HepG2 (cell line): ENCODE data around the gene LEMD3. TPM values are rescaled to one million over a fixed set of nuclear protein-coding genes. Genes with fewer than 3 reads are reported as not detected.

Experiments used
- ATAC-seq: fragments of 200-7000 bp; cut with Tn5 transposase; 3 replicates; pipeline ENCODE4 v1.9.1; 2020; ENCODE audit warnings: mild to moderate bottlenecking, moderate library complexity
- BruUV-seq: library from RNA; stranded (reverse); fragments of 400-500 nt; replicated peaks from 2 replicates; lab custom pipeline; 2021; lab: Mats Ljungman, UMichigan
- CTCF ChIA-PET: fragments of 300-600 bp; formaldehyde crosslinking; extraction: SDS; loops from one replicate; lab custom pipeline; 2021; ENCODE audit warnings: low total read pairs, inconsistent platforms, low intra/inter-chr PET ratio; lab: Yijun Ruan, JAX
- POLR2A ChIA-PET: fragments of 350-600 bp; sonication (Branson Sonifier 250); formaldehyde crosslinking; loops from one replicate; lab custom pipeline; 2020; ENCODE audit warnings: antibody characterized with exemption, inconsistent platforms; lab: Yijun Ruan, JAX
- DNase-seq: peaks from one replicate; pipeline ENCODE4 v3.0.0-alpha.2; 2015; ENCODE audit warnings: low spot score
- FAIRE-seq: peaks from 3 replicates; lab custom pipeline; 2011; peaks lifted over from hg19 to GRCh38; lab: Jason Lieb, UNC
- H2AFZ ChIP-seq: one replicate; pipeline ENCODE4 v1.6.1; 2011; ENCODE audit warnings: low read length, inconsistent platforms
- H3K27ac ChIP-seq: fragments of 300-600 bp; 3 replicates; pipeline ENCODE4 v1.8.0; 2011; ENCODE audit warnings: mixed run types, mild to moderate bottlenecking, mixed read lengths, low read length, inconsistent platforms; ENCODE audit not compliant: insufficient read depth; ENCODE audit errors: extremely low read length
- H3K27me3 ChIP-seq, 2 experiments: fragments of 200-600 bp in 1 of 2; 2 replicates in 1 of 2; 3 replicates in 1 of 2; pipeline versions ENCODE4 v1.6.0 to v1.8.0; 2011; ENCODE audit warnings: low read length in 2 of 2, mild to moderate bottlenecking in 2 of 2, moderate library complexity in 2 of 2, inconsistent platforms in 1 of 2; ENCODE audit not compliant: insufficient read depth in 2 of 2, control insufficient read depth in 1 of 2
- H3K36me3 ChIP-seq, 2 experiments: fragments of 200-600 bp in 1 of 2; replicated peaks in 1 of 2; 2 replicates in 1 of 2; 3 replicates in 1 of 2; pipeline versions ENCODE4 v1.5.1 to v1.8.0; 2011; ENCODE audit warnings: low read length in 2 of 2, inconsistent platforms in 1 of 2; ENCODE audit not compliant: insufficient read depth in 2 of 2, control insufficient read depth in 1 of 2
- H3K4me1 ChIP-seq: 2 replicates; pipeline ENCODE4 v1.5.1; 2012; ENCODE audit warnings: low read length, inconsistent platforms; ENCODE audit not compliant: insufficient read depth
- H3K4me2 ChIP-seq: 2 replicates; pipeline ENCODE4 v1.6.0; 2011; ENCODE audit warnings: low read depth, low read length, inconsistent platforms
- H3K4me3 ChIP-seq, 3 experiments: fragments of 200-600 bp in 1 of 3; sonication (generic), shearing (Covaris generic) in 1 of 3; replicated peaks in 1 of 3; 2 replicates each; pipeline ENCODE4 v1.5.1; 2011 to 2016; ENCODE audit warnings: low read length in 3 of 3, inconsistent platforms in 2 of 3, low read depth in 2 of 3, mild to moderate bottlenecking in 2 of 3, control low read depth in 1 of 3, mixed read lengths in 1 of 3; ENCODE audit not compliant: insufficient read depth in 1 of 3
- H3K79me2 ChIP-seq: one replicate; pipeline ENCODE4 v1.6.1; 2011; ENCODE audit warnings: low read length, inconsistent platforms; ENCODE audit not compliant: insufficient read depth
- H3K9ac ChIP-seq: 2 replicates; pipeline ENCODE4 v1.6.0; 2011; ENCODE audit warnings: mild to moderate bottlenecking, low read depth, low read length, inconsistent platforms; ENCODE audit not compliant: insufficient read depth
- H3K9me3 ChIP-seq: 2 replicates; pipeline ENCODE4 v1.5.1; 2012; ENCODE audit warnings: mild to moderate bottlenecking, low read length
- H4K20me1 ChIP-seq: 2 replicates; pipeline ENCODE4 v1.6.0; 2011; ENCODE audit warnings: inconsistent platforms, mild to moderate bottlenecking, low read length, moderate library complexity; ENCODE audit not compliant: insufficient read depth
- HBP1 ChIP-seq: IDR thresholded peaks from 2 replicates; pipeline ENCODE4 v1.6.1; 2016; ENCODE audit warnings: low read depth, control low read depth
- HOXD1 ChIP-seq: sonication (generic); formaldehyde crosslinking; IDR thresholded peaks from 2 replicates; pipeline ENCODE4 v1.5.0; 2020; ENCODE audit warnings: missing genetic modification reagents
- JARID2 ChIP-seq: sonication (generic); formaldehyde crosslinking; IDR thresholded peaks from 2 replicates; pipeline ENCODE4 v1.8.1; 2023; ENCODE audit warnings: missing genetic modification reagents, inconsistent platforms; ENCODE audit not compliant: insufficient replicate concordance
- POLR2AphosphoS2 ChIP-seq: IDR thresholded peaks from 2 replicates; pipeline ENCODE4 v1.6.1; 2011; ENCODE audit warnings: low read depth, low read length, improper control_type of control experiment
- POLR2G ChIP-seq: fragments of 200-400 bp; formaldehyde crosslinking; IDR thresholded peaks from 2 replicates; pipeline ENCODE4 v1.6.1; 2018; ENCODE audit warnings: mild to moderate bottlenecking, low read depth, low read length, moderate library complexity
- PRDM10 ChIP-seq: sonication (generic); formaldehyde crosslinking; IDR thresholded peaks from 2 replicates; pipeline ENCODE4 v1.4.0; 2020; ENCODE audit warnings: low read depth, missing genetic modification reagents
- SKIL ChIP-seq: sonication (generic); formaldehyde crosslinking; IDR thresholded peaks from 2 replicates; pipeline ENCODE4 v1.8.0; 2022; ENCODE audit warnings: missing genetic modification reagents, mild to moderate bottlenecking, moderate library complexity, borderline replicate concordance
- ZNF225 ChIP-seq: sonication (generic); formaldehyde crosslinking; IDR thresholded peaks from 2 replicates; pipeline ENCODE4 v1.4.0; 2020; ENCODE audit warnings: mild to moderate bottlenecking, missing genetic modification reagents
- ZNF343 ChIP-seq: sonication (generic); formaldehyde crosslinking; IDR thresholded peaks from 2 replicates; pipeline ENCODE4 v1.4.0; 2020; ENCODE audit warnings: mild to moderate bottlenecking, missing genetic modification reagents
- ZNF362 ChIP-seq: sonication (generic); formaldehyde crosslinking; IDR thresholded peaks from 2 replicates; pipeline ENCODE4 v1.4.0; 2020; ENCODE audit warnings: missing genetic modification reagents, mild to moderate bottlenecking, borderline replicate concordance
- ZNF431 ChIP-seq: sonication (generic); formaldehyde crosslinking; IDR thresholded peaks from 2 replicates; pipeline ENCODE4 v1.9.0; 2022; ENCODE audit warnings: missing genetic modification reagents, low read depth, mild to moderate bottlenecking, borderline replicate concordance
- ZNF598 ChIP-seq: sonication (generic); formaldehyde crosslinking; IDR thresholded peaks from 2 replicates; pipeline ENCODE4 v1.5.1; 2020; ENCODE audit warnings: mild to moderate bottlenecking, missing genetic modification reagents, borderline replicate concordance
- ZNF615 ChIP-seq: sonication (generic); formaldehyde crosslinking; IDR thresholded peaks from 2 replicates; pipeline ENCODE4 v1.5.0; 2020; ENCODE audit warnings: mild to moderate bottlenecking, missing genetic modification reagents, borderline replicate concordance
- ZNF652 ChIP-seq: IDR thresholded peaks from 2 replicates; pipeline ENCODE4 v1.6.1; 2016; ENCODE audit warnings: low read depth, borderline replicate concordance
- ZNF670 ChIP-seq: sonication (generic); formaldehyde crosslinking; IDR thresholded peaks from 2 replicates; pipeline ENCODE4 v1.8.0; 2022; ENCODE audit warnings: mild to moderate bottlenecking, missing genetic modification reagents, borderline replicate concordance
- ZSCAN12 ChIP-seq: sonication (generic); formaldehyde crosslinking; IDR thresholded peaks from 2 replicates; pipeline ENCODE4 v1.9.0; 2021; ENCODE audit warnings: mild to moderate bottlenecking, missing genetic modification reagents
- WGBS: methylation state at CpG from one replicate; pipeline ENCODE4 v1.1.6; 2017; ENCODE audit warnings: low lambda C conversion rate; 5-methylcytosine and 5-hydroxymethylcytosine counted together
- in situ Hi-C: cut with HindIII; loops from 2 replicates; pipeline ENCODE4 v1.10.0; 2017; ENCODE audit warnings: low pct_unique_long_range_greater_than_20kb; ENCODE audit not compliant: extremely low pct_ligation_motif_present
- intact Hi-C: fragments of 100-400 bp; cut with micrococcal nuclease; formaldehyde crosslinking; loops from one replicate; pipeline ENCODE4 v1.10.0; 2022; ENCODE audit not compliant: unreplicated experiment
- polyA plus RNA-seq, 8 experiments: library from polyadenylated mRNA; depleted of rRNA in 3 of 8; stranded (reverse) in 7 of 8; unstranded in 1 of 8; fragments of >200 nt; fragmentation: Illumina TruSeq in 4 of 8; extraction: Trizol in 4 of 8; gene quantifications; 2 replicates each; pipeline versions ENCODE4 v1.2.1 to v1.2.3, GENCODE V29; 2011 to 2016; ENCODE audit warnings: low read depth in 4 of 8, missing spikeins in 1 of 8, mixed read lengths in 1 of 8; ENCODE audit not compliant: insufficient read depth in 1 of 8
- total RNA-seq, 5 experiments: library from RNA; depleted of rRNA; stranded (reverse); fragments of >200 nt; fragmentation: Illumina TruSeq; extraction: Trizol; gene quantifications; 2 replicates each; pipeline ENCODE4 v1.2.3, GENCODE V29; 2016; ENCODE audit warnings: low read depth in 1 of 5

The LEMD3 gene
- total and polyA plus RNA-seq, 2 of the 13 experiments (the other 11 are each of a cell fraction or from before 2014, with no cell fraction given): 9.3 to 18.7 TPM

GRCh38 chr12:65147312-65147905, 22.0 kb upstream of the LEMD3 start:
- no peak overlapping the region for H3K4me2 ChIP-seq
- no peaks in the 10 kb centered on the region for H3K79me2 ChIP-seq
- no peak overlapping the region for H3K4me3 ChIP-seq
- H2AFZ ChIP-seq: no peak overlapping the region
- DNase-seq (no peak), ATAC-seq (no peak), FAIRE-seq (no peak)
- intact Hi-C loops (no loop called here), in situ Hi-C loops (no loop called here)
- H3K36me3 ChIP-seq: no peaks in the 10 kb centered on the region
- BruUV-seq: no TSS peak
- peaks cover 0 to 6% of the 10 kb centered on the region in 2 experiments; a peak in 4 of 5 replicates for H3K27me3 ChIP-seq
- no peak overlapping the region for H3K27ac ChIP-seq
- ChIA-PET POLR2A (no interaction called here), CTCF (no interaction called here)
- H3K9ac ChIP-seq: no peak overlapping the region
- WGBS: 46% methylated on average over 2 of the region's 2 CpGs
- no peaks in the 10 kb centered on the region for H3K4me1 ChIP-seq
- no peaks in the 10 kb centered on the region for H4K20me1 ChIP-seq
- no peaks in the 10 kb centered on the region for H3K9me3 ChIP-seq
- TF ChIP-seq ZNF431 (CRISPR knock-in tag) (no peak), HOXD1 (no peak), POLR2G (no peak), SKIL (CRISPR knock-in tag) (no peak), ZNF615 (CRISPR knock-in tag) (no peak), ZNF652 (CRISPR knock-in tag) (no peak), ZNF343 (CRISPR knock-in tag) (no peak), PRDM10 (CRISPR knock-in tag) (no peak), ZNF670 (CRISPR knock-in tag) (no peak), POLR2AphosphoS2 (no peak), HBP1 (no peak), ZNF225 (CRISPR knock-in tag) (no peak), ZNF598 (CRISPR knock-in tag) (no peak), ZSCAN12 (CRISPR knock-in tag) (no peak), JARID2 (no peak), ZNF362 (CRISPR knock-in tag) (no peak)
